Natural killer cell (primary cell): ENCODE data around the gene RNF14. TPM values are rescaled to one million over a fixed set of nuclear protein-coding genes. Genes with fewer than 3 reads are reported as not detected.

Experiments used
- ATAC-seq, 3 donors: fragments of 150-1000 bp in 2 of 3; fragments of 200-7000 bp in 1 of 3; cut with Tn5 transposase; 1 replicate in 1 of 3; 2 replicates in 2 of 3; pipeline ENCODE4 v1.10.0; 2021; ENCODE audit warnings: mild to moderate bottlenecking in 2 of 3, moderate library complexity in 2 of 3
- DNase-seq, 2 donors: peaks; one replicate each; pipeline versions ENCODE4 v3.0.0 to v3.0.0-alpha.2; 2013 to 2021; ENCODE audit warnings: mixed read lengths in 1 of 2
- H3K27ac ChIP-seq: one replicate; pipeline ENCODE4 v1.5.1; 2013; ENCODE audit warnings: mild to moderate bottlenecking, low read length
- H3K27me3 ChIP-seq: one replicate; pipeline ENCODE4 v1.6.1; 2013; ENCODE audit warnings: low read length; ENCODE audit not compliant: control insufficient read depth, insufficient read depth
- H3K36me3 ChIP-seq: one replicate; pipeline ENCODE4 v1.6.1; 2013; ENCODE audit warnings: low read length; ENCODE audit not compliant: control insufficient read depth, insufficient read depth
- H3K4me1 ChIP-seq: one replicate; pipeline ENCODE4 v1.6.1; 2013; ENCODE audit warnings: low read length; ENCODE audit not compliant: control insufficient read depth, insufficient read depth
- H3K4me3 ChIP-seq: one replicate; pipeline ENCODE4 v1.5.1; 2013; ENCODE audit warnings: low read length
- H3K9me3 ChIP-seq: one replicate; pipeline ENCODE4 v1.6.1; 2013; ENCODE audit warnings: low read length; ENCODE audit not compliant: control insufficient read depth, insufficient read depth
- H3K27ac Mint-ChIP-seq, 2 donors: one replicate each; pipeline ENCODE4 v1.8.0; 2022; ENCODE audit warnings: mild to moderate bottlenecking in 2 of 2, mixed read lengths in 2 of 2, moderate library complexity in 1 of 2
- H3K27me3 Mint-ChIP-seq, 2 donors: one replicate each; pipeline ENCODE4 v1.8.0; 2022; ENCODE audit warnings: low read depth in 2 of 2, mixed read lengths in 2 of 2
- H3K36me3 Mint-ChIP-seq: one replicate; pipeline ENCODE4 v1.8.0; 2022; ENCODE audit warnings: mixed read lengths
- H3K4me1 Mint-ChIP-seq, 2 donors: one replicate each; pipeline ENCODE4 v1.8.0; 2022; ENCODE audit warnings: mixed read lengths in 2 of 2
- H3K4me3 Mint-ChIP-seq: one replicate; pipeline ENCODE4 v1.8.0; 2022; ENCODE audit warnings: mild to moderate bottlenecking, moderate library complexity, mixed read lengths
- H3K9me3 Mint-ChIP-seq, 2 donors: one replicate each; pipeline ENCODE4 v1.8.0; 2022; ENCODE audit warnings: mixed read lengths in 2 of 2
- CTCF ChIP-seq: fragments of 200-600 bp; IDR thresholded peaks from one replicate; pipeline ENCODE4 v1.8.0; 2022; ENCODE audit warnings: antibody characterized with exemption
- WGBS: methylation state at CpG from one replicate; pipeline ENCODE4 v1.1.7; 2013; ENCODE audit warnings: missing lambda C conversion rate; ENCODE audit not compliant: insufficient coverage; 5-methylcytosine and 5-hydroxymethylcytosine counted together
- intact Hi-C: fragments of 100-400 bp; cut with micrococcal nuclease; formaldehyde crosslinking; loops from one replicate; pipeline ENCODE4 v1.14.2; 2022
- total RNA-seq, 4 donors: library from RNA; stranded (reverse); fragments of 120-200 nt in 1 of 4; gene quantifications; one replicate each; pipeline versions ENCODE4 v1.2.3 to v1.2.4, GENCODE V29; 2013 to 2022

Gene RNF14
- total RNA-seq, 3 donors from 2014 or later (not counting 1 experiment from before 2014, with no cell fraction given) = 20.6 to 29.2 (median 21.3) TPM

GRCh38 chr5:141929398-141930058 is 39.4 kb upstream of the RNF14 start:
- no peaks in the 10 kb centered on the region for H3K9me3 ChIP-seq
- no peak overlapping the region for H3K4me3 ChIP-seq
- intact Hi-C loops = no loop called here
- 98% methylated on average over 19 of the region's 19 CpGs for WGBS
- peaks cover 22% of the 10 kb centered on the region for H3K36me3 Mint-ChIP-seq
- no peak overlapping the region for H3K27ac ChIP-seq
- no peak overlapping the region for H3K4me3 Mint-ChIP-seq
- H3K36me3 ChIP-seq = peaks cover 83% of the 10 kb centered on the region
- H3K4me1 Mint-ChIP-seq = peaks cover 5 to 22% of the 10 kb centered on the region in 2 donors
- no peak overlapping the region for H3K27ac Mint-ChIP-seq
- no peaks in the 10 kb centered on the region for H3K27me3 Mint-ChIP-seq
- no peaks in the 10 kb centered on the region for H3K27me3 ChIP-seq
- no peak for DNase-seq
- no peaks in the 10 kb centered on the region for H3K9me3 Mint-ChIP-seq
- ATAC-seq = no peak
- no peak for TF ChIP-seq CTCF
- peaks cover 2% of the 10 kb centered on the region for H3K4me1 ChIP-seq

- no peak for TF ChIP-seq CTCF
- Histone ChIP-seq H3K36me3 (peaks cover 87% of the 10 kb centered on the region), H3K4me3 (no peak overlapping the region), H3K4me1 (no peaks in the 10 kb centered on the region), H3K9me3 (no peaks in the 10 kb centered on the region), H3K27ac (no peak overlapping the region), H3K27me3 (no peaks in the 10 kb centered on the region)
- no peak for DNase-seq
- Mint-ChIP-seq H3K36me3 (peaks cover 22% of the 10 kb centered on the region), H3K27me3 (no peaks in the 10 kb centered on the region), H3K4me3 (no peak overlapping the region), H3K9me3 (no peaks in the 10 kb centered on the region), H3K4me1 (peaks cover under 1 to 12% of the 10 kb centered on the region in 2 donors), H3K27ac (no peak overlapping the region)
- no peak for ATAC-seq
- WGBS = 94% methylated on average over 4 of the region's 5 CpGs
- intact Hi-C loops = no loop called here
These were observed 37.2 kb upstream of the RNF14 start for GRCh38 chr5:141931694-141932093.

GRCh38 chr5:141933151-141933550 is 35.8 kb upstream of the RNF14 start:
- Mint-ChIP-seq H3K27me3 (no peaks in the 10 kb centered on the region), H3K4me3 (no peak overlapping the region), H3K9me3 (no peaks in the 10 kb centered on the region), H3K4me1 (peaks cover 0 to 2% of the 10 kb centered on the region in 2 donors), H3K27ac (no peak overlapping the region), H3K36me3 (peaks cover 22% of the 10 kb centered on the region)
- Histone ChIP-seq H3K27ac (no peak overlapping the region), H3K9me3 (no peaks in the 10 kb centered on the region), H3K4me1 (no peaks in the 10 kb centered on the region), H3K27me3 (no peaks in the 10 kb centered on the region), H3K36me3 (peaks cover 82% of the 10 kb centered on the region), H3K4me3 (no peak overlapping the region)
- intact Hi-C loops = no loop called here
- WGBS = 98% methylated on average over 7 of the region's 7 CpGs
- DNase-seq (no peak), ATAC-seq (no peak)
- no peak for TF ChIP-seq CTCF
